Activated CD8-positive, alpha-beta memory T cell treated with anti-CD3 and anti-CD28 coated beads, Interleukin-2, amount 50 U/mL, for 24 hours (primary cell): ENCODE results near the gene ICOS.
"Not testable (repeated sequence)": the region's sequence is repeated elsewhere in the genome, so short reads cannot be mapped to it uniquely, and the experiment has no call there.

Source experiments
- DNase-seq: peaks from one replicate; pipeline ENCODE4 v3.0.0-alpha.2; 2020; ENCODE audit errors: extremely low read depth

Gene ICOS

GRCh38 chr2:203973676-203974075 lies 37.1 kb downstream of the ICOS start:
- DNase-seq, result no peak

GRCh38 chr2:203975912-203976311 lies 39.3 kb downstream of the ICOS start:
- no peak for DNase-seq

- no peak for DNase-seq
Measured at GRCh38 chr2:203982276-203982675, 45.7 kb downstream of the ICOS start.

GRCh38 chr2:203983064-203983715 lies 46.6 kb downstream of the ICOS start:
- no peak for DNase-seq

- DNase-seq, result not testable (repeated sequence)
Measured at GRCh38 chr2:203985978-203986377, 49.4 kb downstream of the ICOS start.

GRCh38 chr2:203987959-203988358 lies 51.4 kb downstream of the ICOS start:
- no peak for DNase-seq

GRCh38 chr2:203988500-203989260 lies 52.1 kb downstream of the ICOS start:
- DNase-seq, result no peak

- DNase-seq, result no peak
Measured at GRCh38 chr2:203989521-203989920, 53.0 kb downstream of the ICOS start.

GRCh38 chr2:203992509-203992908 lies 55.9 kb downstream of the ICOS start:
- DNase-seq, result no peak

GRCh38 chr2:203993011-203993410 lies 56.4 kb downstream of the ICOS start:
- no peak for DNase-seq

- DNase-seq, result no peak
Measured at GRCh38 chr2:203993560-203993959, 57.0 kb downstream of the ICOS start.

- DNase-seq, result no peak
Measured at GRCh38 chr2:203994735-203995134, 58.2 kb downstream of the ICOS start.

- no peak for DNase-seq
Measured at GRCh38 chr2:203996692-203997091, 60.1 kb downstream of the ICOS start.

- DNase-seq, result no peak
Measured at GRCh38 chr2:203997481-203997880, 60.9 kb downstream of the ICOS start.

- DNase-seq, result no peak
Measured at GRCh38 chr2:203997980-203998809, 61.6 kb downstream of the ICOS start.

- no peak for DNase-seq
Measured at GRCh38 chr2:203999835-204000234, 63.3 kb downstream of the ICOS start.

GRCh38 chr2:204000446-204000845 lies 63.9 kb downstream of the ICOS start:
- no peak for DNase-seq

- no peak for DNase-seq
Measured at GRCh38 chr2:204003276-204003990, 66.9 kb downstream of the ICOS start.

GRCh38 chr2:204004912-204005311 lies 68.3 kb downstream of the ICOS start:
- DNase-seq, result no peak

GRCh38 chr2:204005940-204006721 lies 69.6 kb downstream of the ICOS start:
- DNase-seq, result no peak

- DNase-seq, result no peak
Measured at GRCh38 chr2:204008352-204008751, 71.8 kb downstream of the ICOS start.
